LNCAP (cell line): ENCODE results near the gene SYT11.

Experiments
- CTCF ChIP-seq: fragments of 450-650 bp; IDR thresholded peaks from 2 replicates; pipeline ENCODE4 v1.5.1; 2017; ENCODE audit warnings: mild to moderate bottlenecking

The SYT11 gene

GRCh38 chr1:155884031-155884960 lies 24.9 kb downstream of the SYT11 start:
- TF ChIP-seq CTCF = no peak

- TF ChIP-seq CTCF = no peak
Measured at GRCh38 chr1:155884982-155885381, 25.6 kb downstream of the SYT11 start.

- TF ChIP-seq CTCF = no peak
Measured at GRCh38 chr1:155888481-155888880, 29.1 kb downstream of the SYT11 start.

GRCh38 chr1:155889566-155889965 lies 30.2 kb downstream of the SYT11 start:
- no peak for TF ChIP-seq CTCF

GRCh38 chr1:155890251-155890650 lies 30.9 kb downstream of the SYT11 start:
- TF ChIP-seq CTCF = no peak

- no peak for TF ChIP-seq CTCF
Measured at GRCh38 chr1:155892796-155893195, 33.4 kb downstream of the SYT11 start.

- no peak for TF ChIP-seq CTCF
Measured at GRCh38 chr1:155893389-155894142, 34.2 kb downstream of the SYT11 start.
